Large intestine (tissue), 3 donors: ENCODE data around the gene FOXQ1. TPM values are rescaled to one million over a fixed set of nuclear protein-coding genes. Genes with fewer than 3 reads are reported as not detected.

ENCODE experiments used
- DNase-seq, 2 donors: peaks; one replicate each; pipeline versions ENCODE4 v3.0.0 to v3.0.0-alpha.2; 2013
- H3K27ac ChIP-seq: one replicate; pipeline ENCODE4 v1.5.1; 2013; ENCODE audit warnings: low read length
- H3K27me3 ChIP-seq: 2 replicates; pipeline ENCODE4 v1.6.1; 2013; ENCODE audit warnings: low read length; ENCODE audit not compliant: control insufficient read depth, insufficient read depth
- H3K36me3 ChIP-seq: 2 replicates; pipeline ENCODE4 v1.6.1; 2013; ENCODE audit warnings: low read length; ENCODE audit not compliant: control insufficient read depth, insufficient read depth
- H3K4me1 ChIP-seq: one replicate; pipeline ENCODE4 v1.6.1; 2013; ENCODE audit warnings: low read length; ENCODE audit not compliant: control insufficient read depth, insufficient read depth
- H3K4me3 ChIP-seq: one replicate; pipeline ENCODE4 v1.5.1; 2013; ENCODE audit warnings: low read length
- H3K9me3 ChIP-seq: one replicate; pipeline ENCODE4 v1.6.1; 2013; ENCODE audit warnings: mild to moderate bottlenecking, low read depth, low read length, moderate library complexity; ENCODE audit not compliant: control insufficient read depth
- WGBS: methylation state at CpG from one replicate; pipeline ENCODE4 v1.1.5; 2013; ENCODE audit warnings: low lambda C conversion rate; ENCODE audit not compliant: insufficient coverage; 5-methylcytosine and 5-hydroxymethylcytosine counted together
- polyA plus RNA-seq: library from polyadenylated mRNA; unstranded; fragments of 120-200 nt; gene quantifications from one replicate; pipeline ENCODE4 v1.2.1, GENCODE V29; 2013

Gene FOXQ1
- polyA plus RNA-seq, 1 donor = 4.9 TPM

GRCh38 chr6:1267790-1268762 lies 43.8 kb upstream of the FOXQ1 start:
- DNase-seq = peak; percentile 35 to 86
- H3K36me3 ChIP-seq = no peaks in the 10 kb centered on the region

GRCh38 chr6:1271071-1271763 lies 40.7 kb upstream of the FOXQ1 start:
- Histone ChIP-seq H3K4me3 (no peak overlapping the region), H3K4me1 (no peaks in the 10 kb centered on the region), H3K27me3 (no peaks in the 10 kb centered on the region), H3K9me3 (peaks cover 7% of the 10 kb centered on the region), H3K36me3 (no peaks in the 10 kb centered on the region), H3K27ac (no peak overlapping the region)
- WGBS = 100% methylated on average over 1 of the region's 11 CpGs
- no peak for DNase-seq

More at GRCh38 chr6:1267790-1268762, 43.8 kb upstream of the FOXQ1 start:
- H3K9me3 ChIP-seq = peaks cover 7% of the 10 kb centered on the region
- peaks cover 7% of the 10 kb centered on the region for H3K4me1 ChIP-seq
- no peaks in the 10 kb centered on the region for H3K27me3 ChIP-seq
- WGBS = 40% methylated on average over 1 of the region's 18 CpGs
- H3K27ac ChIP-seq = no peak overlapping the region
- H3K4me3 ChIP-seq = no peak overlapping the region

- Histone ChIP-seq H3K4me1 (peaks cover 7% of the 10 kb centered on the region), H3K36me3 (no peaks in the 10 kb centered on the region), H3K27ac (no peak overlapping the region), H3K4me3 (no peak overlapping the region), H3K9me3 (no peaks in the 10 kb centered on the region), H3K27me3 (no peaks in the 10 kb centered on the region)
- 80% methylated on average over 1 of the region's 5 CpGs for WGBS
- DNase-seq = no peak
Observed at GRCh38 chr6:1278061-1278720, 33.7 kb upstream of the FOXQ1 start.

- no peak for DNase-seq
- Histone ChIP-seq H3K4me3 (no peak overlapping the region), H3K9me3 (no peaks in the 10 kb centered on the region), H3K27me3 (no peaks in the 10 kb centered on the region), H3K4me1 (peaks cover 10% of the 10 kb centered on the region), H3K36me3 (no peaks in the 10 kb centered on the region), H3K27ac (no peak overlapping the region)
- no CpG with 5 or more reads among the region's 4 CpGs for WGBS
Observed at GRCh38 chr6:1279065-1279464, 32.8 kb upstream of the FOXQ1 start.

- no peaks in the 10 kb centered on the region for H3K27me3 ChIP-seq
- DNase-seq = no peak
- no peak overlapping the region for H3K27ac ChIP-seq
- H3K4me3 ChIP-seq = no peak overlapping the region
- peaks cover 10% of the 10 kb centered on the region for H3K4me1 ChIP-seq
- H3K9me3 ChIP-seq = no peaks in the 10 kb centered on the region
- H3K36me3 ChIP-seq = no peaks in the 10 kb centered on the region
- WGBS = no CpG with 5 or more reads among the region's 8 CpGs
Observed at GRCh38 chr6:1280666-1281300, 31.1 kb upstream of the FOXQ1 start.

GRCh38 chr6:1281746-1282145 lies 30.2 kb upstream of the FOXQ1 start:
- Histone ChIP-seq H3K9me3 (no peaks in the 10 kb centered on the region), H3K27ac (no peak overlapping the region), H3K4me3 (no peak overlapping the region), H3K4me1 (peaks cover 10% of the 10 kb centered on the region), H3K36me3 (no peaks in the 10 kb centered on the region), H3K27me3 (no peaks in the 10 kb centered on the region)
- WGBS = no CpG with 5 or more reads among the region's 8 CpGs
- no peak for DNase-seq

GRCh38 chr6:1283501-1283900 lies 28.4 kb upstream of the FOXQ1 start:
- H3K4me1 ChIP-seq = peaks cover 10% of the 10 kb centered on the region
- no peaks in the 10 kb centered on the region for H3K9me3 ChIP-seq
- WGBS = 40% methylated on average over 1 of the region's 3 CpGs
- no peak overlapping the region for H3K4me3 ChIP-seq
- H3K27me3 ChIP-seq = no peaks in the 10 kb centered on the region
- DNase-seq = peak in 1 of 2 donors; percentile 69
- H3K27ac ChIP-seq = no peak overlapping the region
- H3K36me3 ChIP-seq = no peaks in the 10 kb centered on the region

GRCh38 chr6:1285556-1285955 lies 26.3 kb upstream of the FOXQ1 start:
- peak in 1 of 2 donors; percentile 9 for DNase-seq
- H3K9me3 ChIP-seq = no peaks in the 10 kb centered on the region
- no peaks in the 10 kb centered on the region for H3K36me3 ChIP-seq
- no peaks in the 10 kb centered on the region for H3K27me3 ChIP-seq
- peaks cover 10% of the 10 kb centered on the region for H3K4me1 ChIP-seq
- no peak overlapping the region for H3K27ac ChIP-seq
- WGBS = no CpG with 5 or more reads among the region's 6 CpGs
- no peak overlapping the region for H3K4me3 ChIP-seq

GRCh38 chr6:1285956-1286355 lies 25.9 kb upstream of the FOXQ1 start:
- no peak overlapping the region for H3K27ac ChIP-seq
- peaks cover 10% of the 10 kb centered on the region for H3K4me1 ChIP-seq
- H3K36me3 ChIP-seq = no peaks in the 10 kb centered on the region
- H3K27me3 ChIP-seq = no peaks in the 10 kb centered on the region
- no peak for DNase-seq
- no peak overlapping the region for H3K4me3 ChIP-seq
- no CpG with 5 or more reads among the region's 4 CpGs for WGBS
- H3K9me3 ChIP-seq = no peaks in the 10 kb centered on the region

- Histone ChIP-seq H3K27me3 (no peaks in the 10 kb centered on the region), H3K27ac (no peak overlapping the region), H3K36me3 (no peaks in the 10 kb centered on the region), H3K9me3 (no peaks in the 10 kb centered on the region), H3K4me1 (peaks cover 10% of the 10 kb centered on the region), H3K4me3 (no peak overlapping the region)
- WGBS = no CpG with 5 or more reads among the region's 7 CpGs
- DNase-seq = peak in 1 of 2 donors; percentile 40
Observed at GRCh38 chr6:1287103-1287591, 24.8 kb upstream of the FOXQ1 start.
